Cardiac muscle cell (in vitro differentiated cells and primary cell): ENCODE measurements around the gene HPSE2. TPM values are rescaled to one million over a fixed set of nuclear protein-coding genes. Genes with fewer than 3 reads are reported as not detected.
A peak's percentile ranks its signal among the peaks of the same experiment; 100 is the strongest.
"Not testable (repeated sequence)": the region's sequence is repeated elsewhere in the genome, so short reads cannot be mapped to it uniquely, and the experiment has no call there.

Experiments
- DNase-seq, 2 donors: peaks; one replicate each; pipeline versions ENCODE4 v3.0.0 to v3.0.0-alpha.2; 2010 to 2017; ENCODE audit warnings: low read depth in 1 of 2, low spot score in 1 of 2
- H3K27ac ChIP-seq: fragments of 200-600 bp; sonication (generic); 2 replicates; pipeline ENCODE4 v1.5.1; 2016
- H3K27me3 ChIP-seq: fragments of 200-600 bp; sonication (generic); 2 replicates; pipeline ENCODE4 v1.6.0; 2016; ENCODE audit warnings: control low read depth
- H3K36me3 ChIP-seq: fragments of 200-600 bp; sonication (generic); 2 replicates; pipeline ENCODE4 v1.5.1; 2016; ENCODE audit warnings: control low read depth
- H3K4me1 ChIP-seq: fragments of 200-600 bp; sonication (generic); 2 replicates; pipeline ENCODE4 v1.8.1; 2017; ENCODE audit warnings: low read depth, mild to moderate bottlenecking, mixed run types
- H3K4me3 ChIP-seq: fragments of 200-600 bp; sonication (generic); 2 replicates; pipeline ENCODE4 v1.5.1; 2016; ENCODE audit warnings: mild to moderate bottlenecking
- H3K9me3 ChIP-seq: fragments of 200-600 bp; sonication (generic); 2 replicates; pipeline ENCODE4 v1.5.1; 2017; ENCODE audit warnings: low read depth, mild to moderate bottlenecking, control low read depth
- polyA plus RNA-seq: library from polyadenylated mRNA; unstranded; fragments of >200 nt; fragmentation: Nextera tagmentation; extraction: Ambion mirVana; gene quantifications from 2 replicates; pipeline ENCODE4 v1.2.1, GENCODE V29; 2016
- total RNA-seq: library from RNA; depleted of rRNA; stranded (reverse); fragments of >200 nt; gene quantifications from 2 replicates; pipeline ENCODE4 v1.2.3, GENCODE V29; 2016
- TF ChIP-seq, protein P1 (sequence below): IDR thresholded peaks from 2 replicates; pipeline ENCODE4 v1.5.1; 2012; ENCODE audit warnings: low read depth, mild to moderate bottlenecking, low read length

The HPSE2 gene
- total and polyA plus RNA-seq, 2 experiments from 2014 or later, result 0.87 to 6.1 TPM

DNA sequence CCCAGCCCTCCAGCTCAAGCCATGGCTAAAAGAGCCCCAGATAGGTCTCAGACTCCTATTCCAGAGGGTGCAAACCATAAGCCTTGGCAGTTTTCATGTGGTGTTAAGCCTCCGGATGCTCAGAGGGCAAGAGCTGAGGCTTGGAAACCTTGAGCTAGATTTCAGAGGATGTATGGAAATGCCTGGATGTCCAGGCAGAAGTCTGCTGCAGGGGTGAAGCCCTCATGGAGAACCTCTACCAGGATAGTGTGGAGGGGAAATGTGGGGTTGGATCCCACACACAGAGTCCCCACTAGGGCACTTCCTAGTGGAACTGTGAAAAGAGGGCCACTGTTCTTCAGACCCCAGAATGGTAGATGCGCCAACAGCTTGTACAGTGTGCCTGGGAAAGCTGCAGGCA, 13.2 kb upstream of the HPSE2 start:
- Histone ChIP-seq H3K9me3 (no peaks in the 10 kb centered on the region), H3K27me3 (no peaks in the 10 kb centered on the region), H3K4me3 (no peak overlapping the region), H3K27ac (no peak overlapping the region), H3K4me1 (no peaks in the 10 kb centered on the region), H3K36me3 (no peaks in the 10 kb centered on the region)
- DNase-seq, result no peak
- TF ChIP-seq, protein P1, sequence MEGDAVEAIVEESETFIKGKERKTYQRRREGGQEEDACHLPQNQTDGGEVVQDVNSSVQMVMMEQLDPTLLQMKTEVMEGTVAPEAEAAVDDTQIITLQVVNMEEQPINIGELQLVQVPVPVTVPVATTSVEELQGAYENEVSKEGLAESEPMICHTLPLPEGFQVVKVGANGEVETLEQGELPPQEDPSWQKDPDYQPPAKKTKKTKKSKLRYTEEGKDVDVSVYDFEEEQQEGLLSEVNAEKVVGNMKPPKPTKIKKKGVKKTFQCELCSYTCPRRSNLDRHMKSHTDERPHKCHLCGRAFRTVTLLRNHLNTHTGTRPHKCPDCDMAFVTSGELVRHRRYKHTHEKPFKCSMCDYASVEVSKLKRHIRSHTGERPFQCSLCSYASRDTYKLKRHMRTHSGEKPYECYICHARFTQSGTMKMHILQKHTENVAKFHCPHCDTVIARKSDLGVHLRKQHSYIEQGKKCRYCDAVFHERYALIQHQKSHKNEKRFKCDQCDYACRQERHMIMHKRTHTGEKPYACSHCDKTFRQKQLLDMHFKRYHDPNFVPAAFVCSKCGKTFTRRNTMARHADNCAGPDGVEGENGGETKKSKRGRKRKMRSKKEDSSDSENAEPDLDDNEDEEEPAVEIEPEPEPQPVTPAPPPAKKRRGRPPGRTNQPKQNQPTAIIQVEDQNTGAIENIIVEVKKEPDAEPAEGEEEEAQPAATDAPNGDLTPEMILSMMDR, result no peak

DNA sequence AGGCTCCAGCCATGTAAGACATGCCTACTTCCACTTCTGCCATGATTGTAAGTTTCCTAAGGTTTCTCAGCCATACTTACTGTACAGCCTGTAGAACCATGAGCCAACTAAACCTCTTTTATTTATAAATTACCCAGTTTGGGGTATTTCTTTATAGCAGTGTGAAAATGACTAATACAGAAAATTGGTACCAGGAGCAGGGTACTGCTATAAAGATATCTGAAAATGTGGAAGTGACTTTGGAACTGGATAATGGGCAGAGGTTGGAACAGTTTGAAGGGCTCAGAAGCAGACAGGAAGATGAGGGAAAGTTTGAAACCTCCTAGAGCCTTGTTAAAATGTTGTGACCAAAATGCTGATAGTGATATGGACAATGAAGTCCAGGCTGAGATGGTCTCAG, 12.2 kb upstream of the HPSE2 start:
- not testable (repeated sequence) for H3K4me1 ChIP-seq, DNase-seq, H3K36me3 ChIP-seq, H3K27me3 ChIP-seq, H3K27ac ChIP-seq, H3K4me3 ChIP-seq, H3K9me3 ChIP-seq

DNA sequence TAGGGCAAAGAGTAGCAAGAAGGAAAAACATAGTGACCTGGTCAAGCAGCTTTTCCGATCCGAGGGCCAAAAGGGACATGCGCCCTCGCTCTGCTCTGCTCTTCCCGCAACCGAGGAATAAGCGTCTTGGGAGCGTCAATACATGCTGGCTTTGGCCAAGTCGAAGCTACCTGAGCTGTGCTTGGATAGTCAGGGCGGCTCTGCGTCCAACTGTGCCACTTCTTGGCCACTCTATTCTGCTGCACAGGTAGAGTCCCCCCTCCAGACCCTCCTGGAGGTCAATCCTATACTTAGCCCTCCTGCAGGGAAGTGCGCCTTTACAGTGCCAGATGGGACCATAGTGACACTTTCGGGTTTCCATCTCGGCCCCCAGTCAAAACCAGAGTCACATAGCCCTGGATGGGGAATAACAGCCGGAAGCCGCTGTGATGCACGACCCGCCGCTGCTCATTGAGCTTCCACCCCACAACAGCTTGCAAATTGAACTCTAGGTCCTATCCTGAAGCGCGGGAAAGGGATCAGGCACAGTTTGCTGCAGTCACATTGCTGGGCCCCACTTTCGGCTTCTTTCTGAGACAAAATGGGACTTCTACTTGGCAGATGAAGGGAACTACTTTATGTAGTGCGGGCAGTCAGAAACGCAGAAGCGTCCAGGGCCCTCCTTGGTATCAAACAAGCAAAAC, 1.1 kb upstream of the HPSE2 start:
- no peaks in the 10 kb centered on the region for H3K9me3 ChIP-seq
- H3K36me3 ChIP-seq, result no peaks in the 10 kb centered on the region
- peaks cover 84% of the 10 kb centered on the region for H3K27me3 ChIP-seq
- peak in 1 of 2 donors; percentile 17 for DNase-seq
- H3K4me3 ChIP-seq, result peak overlapping the region; percentile 36
- no peak overlapping the region for H3K27ac ChIP-seq
- peaks cover 7% of the 10 kb centered on the region for H3K4me1 ChIP-seq
- TF ChIP-seq, protein P1, result no peak

DNA sequence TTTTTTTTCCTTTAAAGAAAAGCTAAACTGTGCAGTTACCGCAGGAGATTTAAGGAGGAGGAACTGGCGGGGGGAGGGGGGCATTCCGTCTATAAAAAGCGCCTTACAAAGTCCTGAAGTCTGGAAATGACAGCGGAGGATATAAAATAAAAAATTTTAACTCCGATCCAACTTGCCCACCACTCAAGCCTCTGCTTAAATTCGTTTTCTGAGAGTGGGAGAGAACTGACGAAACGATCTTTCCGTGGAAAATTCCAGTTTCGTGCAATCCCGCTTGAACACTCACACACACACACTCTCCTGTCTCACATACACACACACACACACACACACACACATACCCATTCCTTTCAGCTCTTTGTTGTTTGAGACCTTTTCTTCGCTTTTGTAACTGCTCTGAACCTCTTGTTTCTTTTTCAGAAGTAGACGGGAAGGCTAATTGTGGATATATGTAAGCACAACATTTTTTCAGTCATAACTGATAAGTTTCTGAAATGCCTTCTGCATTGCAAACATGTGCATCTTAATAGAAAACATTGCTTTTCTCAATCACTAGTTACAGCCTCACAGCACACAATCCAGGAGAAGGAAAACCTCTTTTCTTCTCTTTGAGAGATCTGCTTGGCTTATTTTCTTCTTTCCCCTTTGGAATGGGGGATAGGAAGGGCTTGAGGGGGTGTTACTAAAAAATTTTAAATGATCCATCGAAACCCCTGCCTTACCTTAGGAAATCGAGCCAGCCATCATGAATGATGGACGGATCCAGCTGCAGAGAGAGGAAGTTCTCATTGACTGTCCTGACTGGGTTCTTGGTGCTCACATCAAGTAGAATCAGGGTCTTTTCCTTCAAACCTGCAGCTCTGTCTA, 628 bp downstream of the HPSE2 start:
- peak in 1 of 2 donors; percentile 24 for DNase-seq
- Histone ChIP-seq H3K9me3 (no peaks in the 10 kb centered on the region), H3K4me3 (peak overlapping the region; percentile 36), H3K27me3 (peaks cover 88% of the 10 kb centered on the region), H3K27ac (no peak overlapping the region), H3K36me3 (no peaks in the 10 kb centered on the region), H3K4me1 (peaks cover 7% of the 10 kb centered on the region)
- TF ChIP-seq, protein P1, result no peak

DNA sequence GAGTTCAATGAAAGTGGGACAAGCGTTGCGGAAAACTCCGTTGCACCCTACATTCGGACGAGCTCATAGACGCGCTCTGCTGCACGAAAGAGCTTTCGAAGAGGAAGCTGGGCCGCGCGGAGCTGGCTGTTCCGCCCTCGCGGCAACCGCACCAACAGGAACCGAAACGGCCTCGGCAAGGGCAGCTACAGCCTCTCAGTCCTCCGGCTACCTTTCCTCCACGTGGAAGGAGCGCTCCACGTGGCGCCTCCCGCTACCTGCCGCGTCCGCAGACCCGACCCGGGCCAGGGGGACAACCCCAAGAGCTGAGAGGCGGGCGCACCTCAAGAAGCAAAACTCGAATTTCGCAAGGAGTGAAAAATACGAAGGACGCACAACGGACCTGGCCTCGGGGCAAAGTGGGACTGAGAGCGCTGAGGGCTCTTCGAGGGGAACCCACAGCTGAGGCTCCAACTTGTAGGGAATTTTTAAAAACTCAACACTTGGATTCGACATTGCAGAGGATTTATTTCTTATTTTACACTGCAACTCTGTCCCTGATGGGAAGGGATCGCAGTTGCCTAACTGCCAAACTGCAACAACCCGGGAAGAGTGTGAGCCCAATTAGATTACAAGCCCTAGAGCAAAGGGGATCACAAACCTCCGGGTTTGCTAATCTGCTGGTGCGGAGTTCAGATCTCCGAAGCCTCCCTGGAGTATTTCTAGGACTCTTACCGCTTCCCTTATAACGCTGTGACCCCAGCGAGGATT, 1.4 kb downstream of the HPSE2 start:
- no peaks in the 10 kb centered on the region for H3K9me3 ChIP-seq
- DNase-seq, result peak; percentile 65 to 66
- peaks cover 7% of the 10 kb centered on the region for H3K4me1 ChIP-seq
- peaks cover 96% of the 10 kb centered on the region for H3K27me3 ChIP-seq
- TF ChIP-seq, protein P1, result no peak
- peak overlapping the region; percentile 36 for H3K4me3 ChIP-seq
- H3K36me3 ChIP-seq, result no peaks in the 10 kb centered on the region
- no peak overlapping the region for H3K27ac ChIP-seq
